Progenitor cell of endocrine pancreas (in vitro differentiated cells): ENCODE measurements around the gene FAM217B. TPM values are rescaled to one million over a fixed set of nuclear protein-coding genes. Genes with fewer than 3 reads are reported as not detected.
A peak's percentile ranks its signal among the peaks of the same experiment; 100 is the strongest.

Source experiments
- DNase-seq: peaks from one replicate; pipeline ENCODE4 v3.0.0; 2021; ENCODE audit warnings: low spot score; ENCODE audit not compliant: unreplicated experiment
- H3K27ac Mint-ChIP-seq: 2 replicates; pipeline ENCODE4 v1.8.0; 2021; ENCODE audit warnings: mild to moderate bottlenecking, moderate library complexity, mixed read lengths
- H3K27me3 Mint-ChIP-seq: 2 replicates; pipeline ENCODE4 v1.8.0; 2021; ENCODE audit warnings: mixed read lengths
- H3K36me3 Mint-ChIP-seq: 2 replicates; pipeline ENCODE4 v1.8.0; 2022; ENCODE audit warnings: mixed read lengths; ENCODE audit not compliant: insufficient read depth
- H3K4me1 Mint-ChIP-seq: 2 replicates; pipeline ENCODE4 v1.8.0; 2021; ENCODE audit warnings: low read depth, mixed read lengths
- H3K4me3 Mint-ChIP-seq: 2 replicates; pipeline ENCODE4 v1.8.0; 2021; ENCODE audit warnings: low read depth, mild to moderate bottlenecking, moderate library complexity, mixed read lengths
- H3K9me3 Mint-ChIP-seq: 2 replicates; pipeline ENCODE4 v1.8.0; 2021; ENCODE audit warnings: low read depth, mixed read lengths
- CTCF ChIP-seq: fragments of 200-600 bp; sonication (generic); IDR thresholded peaks from one replicate; pipeline ENCODE4 v1.5.0; 2021; ENCODE audit warnings: antibody characterized with exemption, mild to moderate bottlenecking; ENCODE audit not compliant: unreplicated experiment
- total RNA-seq: library from RNA; stranded (reverse); gene quantifications from 2 replicates; pipeline ENCODE4 v1.2.1, GENCODE V29; 2021

FAM217B gene
- total RNA-seq, 1 donor from 2014 or later = 18.0 TPM

DNA sequence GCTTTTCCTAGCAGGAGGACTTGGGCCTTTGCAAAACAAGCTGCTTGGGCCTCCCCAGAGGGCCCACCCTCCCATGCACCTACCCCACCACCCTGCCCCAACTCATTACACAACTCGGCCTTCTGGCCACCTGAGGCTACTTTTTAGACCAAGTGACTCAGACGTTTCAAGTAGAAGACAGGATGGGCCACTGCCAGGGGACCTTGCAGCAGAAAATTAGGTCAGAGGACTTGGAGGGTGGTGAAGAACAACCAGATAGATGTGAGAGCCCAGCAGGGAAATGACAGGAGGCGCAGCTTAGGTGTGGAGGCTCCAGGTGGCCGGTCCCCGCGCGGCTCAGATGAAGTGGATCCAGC, 1.5 kb upstream of the FAM217B start:
- H3K27me3 Mint-ChIP-seq = peaks cover 14% of the 10 kb centered on the region
- H3K9me3 Mint-ChIP-seq = no peaks in the 10 kb centered on the region
- TF ChIP-seq CTCF = no peak
- peaks cover 11% of the 10 kb centered on the region for H3K36me3 Mint-ChIP-seq
- peaks cover 23% of the 10 kb centered on the region for H3K4me1 Mint-ChIP-seq
- H3K27ac Mint-ChIP-seq = peak overlapping the region; percentile 77
- peak overlapping the region; percentile 70 for H3K4me3 Mint-ChIP-seq
- no peak for DNase-seq

GRCh38 chr20:59939052-59939878, 924 bp upstream of the FAM217B start:
- DNase-seq = peak; percentile 24
- no peak for TF ChIP-seq CTCF
- H3K9me3 Mint-ChIP-seq = no peaks in the 10 kb centered on the region

GRCh38 chr20:59939879-59940128, 385 bp upstream of the FAM217B start:
- TF ChIP-seq CTCF = no peak
- peaks cover 23% of the 10 kb centered on the region for H3K4me1 Mint-ChIP-seq
- H3K9me3 Mint-ChIP-seq = no peaks in the 10 kb centered on the region
- H3K27me3 Mint-ChIP-seq = peaks cover 12% of the 10 kb centered on the region
- H3K36me3 Mint-ChIP-seq = peaks cover 16% of the 10 kb centered on the region
- H3K27ac Mint-ChIP-seq = peak overlapping the region; percentile 98
- peak overlapping the region; percentile 91 for H3K4me3 Mint-ChIP-seq
- DNase-seq = peak; percentile 23

More at GRCh38 chr20:59939052-59939878, 924 bp upstream of the FAM217B start:
- peaks cover 13% of the 10 kb centered on the region for H3K36me3 Mint-ChIP-seq
- H3K27ac Mint-ChIP-seq = no peak overlapping the region
- peak overlapping the region; percentile 91 for H3K4me3 Mint-ChIP-seq
- H3K27me3 Mint-ChIP-seq = peaks cover 14% of the 10 kb centered on the region
- peaks cover 23% of the 10 kb centered on the region for H3K4me1 Mint-ChIP-seq

DNA sequence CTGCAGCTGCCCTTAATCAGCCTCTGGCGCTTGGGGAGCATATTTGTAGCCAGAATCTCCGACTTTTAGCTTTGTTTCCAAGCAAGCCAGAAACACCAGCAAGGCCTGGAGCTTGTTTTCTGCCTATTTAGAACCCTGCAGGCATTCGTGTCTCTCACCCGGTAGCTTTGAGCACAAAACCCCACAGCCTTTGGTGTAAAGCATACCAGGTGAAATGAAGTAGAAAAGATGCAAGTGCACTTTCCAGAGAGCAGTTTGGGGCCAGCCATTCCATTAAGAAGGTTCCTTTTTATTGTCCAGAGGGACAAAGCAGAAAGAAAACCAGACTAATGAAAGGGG, 736 bp downstream of the FAM217B start:
- peaks cover 28% of the 10 kb centered on the region for H3K4me1 Mint-ChIP-seq
- no peaks in the 10 kb centered on the region for H3K9me3 Mint-ChIP-seq
- TF ChIP-seq CTCF = no peak
- peak overlapping the region; percentile 91 for H3K4me3 Mint-ChIP-seq
- H3K27ac Mint-ChIP-seq = peak overlapping the region; percentile 97
- peaks cover 3% of the 10 kb centered on the region for H3K27me3 Mint-ChIP-seq
- no peak for DNase-seq
- H3K36me3 Mint-ChIP-seq = peaks cover 16% of the 10 kb centered on the region

DNA sequence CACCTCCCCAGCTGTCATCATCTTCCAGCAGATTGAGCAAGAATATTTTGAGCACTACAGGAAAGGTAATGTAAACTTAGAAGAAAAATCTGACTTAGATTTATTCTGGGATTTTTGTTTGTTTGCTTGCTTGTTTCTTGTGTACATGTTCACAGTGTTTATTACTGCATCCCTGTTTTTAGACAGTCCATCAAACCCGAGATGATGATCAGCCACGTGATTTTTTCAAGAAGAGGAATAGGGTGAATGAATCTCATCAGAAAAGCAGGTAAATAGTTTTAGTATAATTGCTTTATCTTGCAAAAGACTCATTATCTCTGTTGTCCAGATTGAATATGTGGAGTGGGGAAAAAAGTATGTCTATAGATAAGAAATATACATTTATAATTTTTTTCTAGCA, 2.1 kb downstream of the FAM217B start:
- H3K36me3 Mint-ChIP-seq = peaks cover 16% of the 10 kb centered on the region
- H3K4me3 Mint-ChIP-seq = peak overlapping the region; percentile 7
- H3K27ac Mint-ChIP-seq = no peak overlapping the region
- no peaks in the 10 kb centered on the region for H3K27me3 Mint-ChIP-seq
- TF ChIP-seq CTCF = no peak
- no peaks in the 10 kb centered on the region for H3K9me3 Mint-ChIP-seq
- H3K4me1 Mint-ChIP-seq = peaks cover 30% of the 10 kb centered on the region
- no peak for DNase-seq
